WTC11 (cell line): Measurements from ENCODE around the gene ANO2. TPM values are rescaled to one million over a fixed set of nuclear protein-coding genes. Genes with fewer than 3 reads are reported as not detected.

Experiments
- ATAC-seq: fragments of 200-7000 bp; cut with Tn5 transposase; 2 replicates; pipeline ENCODE4 v1.10.0; 2021; ENCODE audit warnings: mild to moderate bottlenecking, moderate library complexity
- CTCF ChIA-PET: fragments of 300-600 bp; sonication (Branson Sonifier 250); formaldehyde crosslinking; loops from one replicate; lab custom pipeline; 2021; ENCODE audit warnings: antibody characterized with exemption; lab: Charles Lee
- POLR2A ChIA-PET: fragments of 350-600 bp; sonication (Branson Sonifier 250); formaldehyde crosslinking; loops from one replicate; lab custom pipeline; 2021; ENCODE audit warnings: antibody characterized with exemption; lab: Charles Lee
- DNase-seq: peaks from one replicate; pipeline ENCODE4 v3.0.0; 2021; ENCODE audit warnings: low spot score
- H3K27ac Mint-ChIP-seq: 2 replicates; pipeline ENCODE4 v1.8.0; 2021; ENCODE audit warnings: mixed read lengths
- H3K27me3 Mint-ChIP-seq: 2 replicates; pipeline ENCODE4 v1.8.0; 2021; ENCODE audit warnings: low read depth, mild to moderate bottlenecking, moderate library complexity, mixed read lengths
- H3K36me3 Mint-ChIP-seq: 2 replicates; pipeline ENCODE4 v1.8.0; 2021; ENCODE audit warnings: mixed read lengths
- H3K4me1 Mint-ChIP-seq: 2 replicates; pipeline ENCODE4 v1.8.0; 2022; ENCODE audit warnings: mixed read lengths
- H3K4me3 Mint-ChIP-seq: 2 replicates; pipeline ENCODE4 v1.8.0; 2021; ENCODE audit warnings: mild to moderate bottlenecking, moderate library complexity, mixed read lengths
- H3K9me3 Mint-ChIP-seq: 2 replicates; pipeline ENCODE4 v1.8.0; 2021; ENCODE audit warnings: mixed read lengths
- ATF6 ChIP-seq: sonication (generic); formaldehyde crosslinking; IDR thresholded peaks from 2 replicates; pipeline ENCODE4 v1.8.1; 2023; ENCODE audit warnings: mild to moderate bottlenecking, missing genetic modification reagents
- CREB1 ChIP-seq: sonication (generic); formaldehyde crosslinking; IDR thresholded peaks from 2 replicates; pipeline ENCODE4 v1.8.0; 2023; ENCODE audit warnings: mild to moderate bottlenecking, missing genetic modification reagents
- CTCF ChIP-seq: fragments of 200-600 bp; IDR thresholded peaks from 2 replicates; pipeline ENCODE4 v1.8.0; 2022; ENCODE audit warnings: antibody characterized with exemption
- GABPB1 ChIP-seq: sonication (generic); formaldehyde crosslinking; IDR thresholded peaks from 2 replicates; pipeline ENCODE4 v1.8.1; 2023; ENCODE audit warnings: mild to moderate bottlenecking, missing genetic modification reagents
- IRF2 ChIP-seq: sonication (generic); formaldehyde crosslinking; IDR thresholded peaks from 2 replicates; pipeline ENCODE4 v1.8.0; 2022; ENCODE audit warnings: low read depth, missing genetic modification reagents, borderline replicate concordance
- KAT7 ChIP-seq: sonication (generic); formaldehyde crosslinking; IDR thresholded peaks from 2 replicates; pipeline ENCODE4 v1.8.1; 2023; ENCODE audit warnings: missing genetic modification reagents, mild to moderate bottlenecking, borderline replicate concordance
- MLX ChIP-seq: sonication (generic); formaldehyde crosslinking; IDR thresholded peaks from 2 replicates; pipeline ENCODE4 v1.8.1; 2023; ENCODE audit warnings: mild to moderate bottlenecking, missing genetic modification reagents, moderate library complexity
- NFE2L1 ChIP-seq: sonication (generic); formaldehyde crosslinking; IDR thresholded peaks from 2 replicates; pipeline ENCODE4 v1.8.1; 2023; ENCODE audit warnings: missing genetic modification reagents
- NR3C1 ChIP-seq: sonication (generic); formaldehyde crosslinking; conservative IDR thresholded peaks from 2 replicates; pipeline ENCODE4 v1.8.1; 2023; ENCODE audit warnings: low read depth, mild to moderate bottlenecking, missing genetic modification reagents
- TEAD1 ChIP-seq: sonication (generic); formaldehyde crosslinking; IDR thresholded peaks from 2 replicates; pipeline ENCODE4 v1.8.0; 2022; ENCODE audit warnings: mild to moderate bottlenecking, missing genetic modification reagents
- TP53 ChIP-seq: sonication (generic); formaldehyde crosslinking; IDR thresholded peaks from 2 replicates; pipeline ENCODE4 v1.8.1; 2023; ENCODE audit warnings: mild to moderate bottlenecking, missing genetic modification reagents
- ZMAT4 ChIP-seq: fragments of 250-450 bp; sonication (Bioruptor Pico); IDR thresholded peaks from 2 replicates; pipeline ENCODE4 v1.9.0; 2021; ENCODE audit warnings: mild to moderate bottlenecking
- ZNF232 ChIP-seq: sonication (generic); formaldehyde crosslinking; IDR thresholded peaks from 2 replicates; pipeline ENCODE4 v1.8.0; 2022; ENCODE audit warnings: mild to moderate bottlenecking, missing genetic modification reagents
- ZNF281 ChIP-seq: sonication (generic); formaldehyde crosslinking; IDR thresholded peaks from 2 replicates; pipeline ENCODE4 v1.8.0; 2023; ENCODE audit warnings: mild to moderate bottlenecking, missing genetic modification reagents
- ZNF671 ChIP-seq: fragments of 250-450 bp; sonication (Bioruptor Pico); IDR thresholded peaks from 2 replicates; pipeline ENCODE4 v1.8.0; 2021; ENCODE audit warnings: mild to moderate bottlenecking
- ZSCAN18 ChIP-seq: fragments of 250-450 bp; sonication (Bioruptor Pico); IDR thresholded peaks from 2 replicates; pipeline ENCODE4 v2.1.2; 2022; ENCODE audit warnings: mild to moderate bottlenecking, moderate library complexity
- total RNA-seq: library from RNA; stranded (reverse); gene quantifications from 3 replicates; pipeline ENCODE4 v1.2.3, GENCODE V29; 2021

The ANO2 gene
- total RNA-seq, 1 experiment from 2014 or later, result 2.8 TPM

GRCh38 chr12:5864301-5864700, 80.8 kb downstream of the ANO2 start:
- ATAC-seq (no peak), DNase-seq (no peak)
- H3K4me3 Mint-ChIP-seq, result no peak overlapping the region
- POLR2A ChIA-PET, result no interaction called here
- no peak for TF ChIP-seq ATF6 (CRISPR knock-in tag)
- no peak for TF ChIP-seq TP53 (CRISPR knock-in tag)
- no peak for TF ChIP-seq ZNF232 (CRISPR knock-in tag)
- TF ChIP-seq IRF2 (CRISPR knock-in tag), result no peak
- TF ChIP-seq CTCF, result no peak
- TF ChIP-seq NFE2L1, result no peak
- TF ChIP-seq MLX (CRISPR knock-in tag), result no peak
- TF ChIP-seq CREB1 (CRISPR knock-in tag), result no peak
- TF ChIP-seq, all 79 proteins: peak for 0
- CTCF ChIA-PET, result no interaction called here
- Mint-ChIP-seq H3K4me1 (peaks cover 7% of the 10 kb centered on the region), H3K27ac (no peak overlapping the region), H3K36me3 (no peaks in the 10 kb centered on the region; the same call in 1 of the 2 replicates), H3K27me3 (peaks cover 6% of the 10 kb centered on the region), H3K9me3 (peaks cover 7% of the 10 kb centered on the region)

GRCh38 chr12:5861416-5861815, 83.6 kb downstream of the ANO2 start:
- peaks cover 25% of the 10 kb centered on the region for H3K27me3 Mint-ChIP-seq
- H3K4me1 Mint-ChIP-seq, result peaks cover 15% of the 10 kb centered on the region
- no peak for DNase-seq
- no peaks in the 10 kb centered on the region; the same call in 1 of the 2 replicates for H3K36me3 Mint-ChIP-seq
- no peak for ATAC-seq
- TF ChIP-seq ZNF281 (no peak), ZSCAN18 (CRISPR knock-in tag) (no peak), NR3C1 (CRISPR knock-in tag) (no peak), ZMAT4 (CRISPR knock-in tag) (no peak)
- TF ChIP-seq, all 79 proteins: peak for 0
- POLR2A ChIA-PET, result no interaction called here
- Mint-ChIP-seq H3K27ac (no peak overlapping the region), H3K9me3 (peaks cover 7% of the 10 kb centered on the region), H3K4me3 (no peak overlapping the region)
- CTCF ChIA-PET, result no interaction called here

- DNase-seq, result no peak
- H3K4me3 Mint-ChIP-seq, result peak overlapping the region; percentile 53
- H3K27ac Mint-ChIP-seq, result peak overlapping the region; percentile 57; the same call in 1 of the 2 replicates
- peaks cover 50% of the 10 kb centered on the region for H3K27me3 Mint-ChIP-seq
- peaks cover 11% of the 10 kb centered on the region for H3K9me3 Mint-ChIP-seq
- ChIA-PET CTCF (interaction anchor here (0.6 to 1.0 kb wide), 3 partner anchors 12 to 130 kb away, joined by 3 to 4 read pairs (median 3); no protein-coding TSS in a partner anchor), POLR2A (no interaction called here)
- no peaks in the 10 kb centered on the region; the same call in 1 of the 2 replicates for H3K36me3 Mint-ChIP-seq
- no peak for TF ChIP-seq GABPB1 (CRISPR knock-in tag)
- no peak for TF ChIP-seq KAT7 (CRISPR knock-in tag)
- TF ChIP-seq TEAD1 (CRISPR knock-in tag), result peak; percentile 73; the same call in 1 of the 2 replicates
- no peak for TF ChIP-seq ATF6 (CRISPR knock-in tag)
- no peak for TF ChIP-seq ZNF671 (CRISPR knock-in tag)
- TF ChIP-seq ZNF232 (CRISPR knock-in tag), result no peak
- TF ChIP-seq ZSCAN18 (CRISPR knock-in tag), result no peak
- ATAC-seq, result peak; percentile 90
- H3K4me1 Mint-ChIP-seq, result peaks cover 30% of the 10 kb centered on the region
These were observed 88.4 kb downstream of the ANO2 start for GRCh38 chr12:5856692-5857091.
